CD14-positive monocyte (primary cell): ENCODE measurements around the gene SORBS2. TPM values are rescaled to one million over a fixed set of nuclear protein-coding genes. Genes with fewer than 3 reads are reported as not detected.

Source experiments
- DNase-seq, 3 donors: peaks; one replicate each; pipeline ENCODE4 v3.0.0-alpha.2; 2011 to 2022
- H2AFZ ChIP-seq: 2 replicates; pipeline ENCODE4 v1.6.0; 2012; ENCODE audit warnings: mild to moderate bottlenecking, low read depth, low read length, inconsistent platforms; ENCODE audit not compliant: insufficient read depth, poor library complexity, severe bottlenecking
- H3K27ac ChIP-seq, 2 donors: 1 replicate in 1 of 2; 2 replicates in 1 of 2; pipeline ENCODE4 v1.5.1; 2012 to 2013; ENCODE audit warnings: low read length in 2 of 2, control low read depth in 1 of 2, inconsistent platforms in 1 of 2, low read depth in 1 of 2, mild to moderate bottlenecking in 1 of 2
- H3K27me3 ChIP-seq, 2 donors: one replicate each; pipeline versions ENCODE4 v1.6.0 to v1.6.1; 2011 to 2013; ENCODE audit warnings: low read length in 2 of 2; ENCODE audit not compliant: control insufficient read depth in 2 of 2, insufficient read depth in 2 of 2
- H3K36me3 ChIP-seq, 2 donors: replicated peaks in 1 of 2; 1 replicate in 1 of 2; 2 replicates in 1 of 2; pipeline versions ENCODE4 v1.5.1 to v1.6.1; 2012 to 2013; ENCODE audit warnings: low read length in 2 of 2, control low read depth in 1 of 2, inconsistent platforms in 1 of 2, mild to moderate bottlenecking in 1 of 2; ENCODE audit not compliant: insufficient read depth in 2 of 2, control insufficient read depth in 1 of 2
- H3K4me1 ChIP-seq, 2 donors: 1 replicate in 1 of 2; 2 replicates in 1 of 2; pipeline versions ENCODE4 v1.5.1 to v1.6.1; 2012 to 2013; ENCODE audit warnings: low read length in 2 of 2, control low read depth in 1 of 2, inconsistent platforms in 1 of 2, mild to moderate bottlenecking in 1 of 2, moderate library complexity in 1 of 2; ENCODE audit not compliant: insufficient read depth in 2 of 2, control insufficient read depth in 1 of 2
- H3K4me2 ChIP-seq: replicated peaks from 2 replicates; pipeline ENCODE3; 2012; ENCODE audit warnings: low read length, moderate library complexity, mild to moderate bottlenecking; ENCODE audit not compliant: poor library complexity, severe bottlenecking; ENCODE audit errors: extremely low read depth
- H3K4me3 ChIP-seq, 3 experiments: fragments of 200-600 bp in 1 of 3; sonication (generic) in 1 of 3; replicated peaks in 1 of 3; 1 replicate in 2 of 3; 2 replicates in 1 of 3; pipeline ENCODE4 v1.5.1; 2011 to 2013; ENCODE audit warnings: low read length in 3 of 3, mild to moderate bottlenecking in 3 of 3, control low read depth in 2 of 3, low read depth in 2 of 3, inconsistent platforms in 1 of 3, moderate library complexity in 1 of 3
- H3K79me2 ChIP-seq: 2 replicates; pipeline ENCODE4 v1.6.0; 2012; ENCODE audit warnings: mild to moderate bottlenecking, control low read depth, inconsistent platforms, low read length, moderate library complexity; ENCODE audit not compliant: insufficient read depth
- H3K9ac ChIP-seq: 2 replicates; pipeline ENCODE4 v1.6.0; 2017; ENCODE audit warnings: low read length, mild to moderate bottlenecking; ENCODE audit not compliant: insufficient read depth, poor library complexity, severe bottlenecking
- H3K9me3 ChIP-seq, 2 donors: replicated peaks in 1 of 2; 1 replicate in 1 of 2; 2 replicates in 1 of 2; pipeline versions ENCODE4 v1.5.1 to v1.6.1; 2012 to 2013; ENCODE audit warnings: low read length in 2 of 2, control low read depth in 1 of 2; ENCODE audit not compliant: control insufficient read depth in 1 of 2, insufficient read depth in 1 of 2
- H4K20me1 ChIP-seq: 2 replicates; pipeline ENCODE4 v1.6.0; 2012; ENCODE audit warnings: mild to moderate bottlenecking, low read length, control low read depth, moderate library complexity; ENCODE audit not compliant: insufficient read depth
- H3K27ac Mint-ChIP-seq, 7 donors: one replicate each; pipeline ENCODE4 v1.8.0; 2020; ENCODE audit warnings: mild to moderate bottlenecking in 7 of 7, mixed read lengths in 7 of 7, moderate library complexity in 6 of 7, inconsistent platforms in 2 of 7
- H3K27me3 Mint-ChIP-seq, 3 donors: one replicate each; pipeline ENCODE4 v1.8.0; 2021 to 2022; ENCODE audit warnings: low read depth in 3 of 3, mild to moderate bottlenecking in 3 of 3, mixed read lengths in 3 of 3, moderate library complexity in 3 of 3, inconsistent platforms in 1 of 3
- H3K36me3 Mint-ChIP-seq, 2 donors: one replicate each; pipeline ENCODE4 v1.8.0; 2020; ENCODE audit warnings: mixed read lengths in 2 of 2, inconsistent platforms in 1 of 2, mild to moderate bottlenecking in 1 of 2
- H3K4me1 Mint-ChIP-seq: one replicate; pipeline ENCODE4 v1.8.0; 2020; ENCODE audit warnings: mild to moderate bottlenecking, mixed read lengths
- H3K4me3 Mint-ChIP-seq, 2 donors: one replicate each; pipeline ENCODE4 v1.8.0; 2020; ENCODE audit warnings: mild to moderate bottlenecking in 2 of 2, mixed read lengths in 2 of 2, moderate library complexity in 1 of 2
- H3K9me3 Mint-ChIP-seq, 7 donors: one replicate each; pipeline ENCODE4 v1.8.0; 2020 to 2022; ENCODE audit warnings: mixed read lengths in 7 of 7, mild to moderate bottlenecking in 6 of 7, moderate library complexity in 6 of 7, inconsistent platforms in 2 of 7
- CTCF ChIP-seq: fragments of 200-600 bp; IDR thresholded peaks from one replicate; pipeline ENCODE4 v1.8.0; 2022; ENCODE audit warnings: antibody characterized with exemption, mild to moderate bottlenecking
- WGBS: methylation state at CpG from one replicate; pipeline ENCODE4 v1.1.5; 2013; ENCODE audit warnings: missing lambda C conversion rate; ENCODE audit not compliant: insufficient coverage; 5-methylcytosine and 5-hydroxymethylcytosine counted together
- intact Hi-C, 2 donors: fragments of 100-400 bp; cut with micrococcal nuclease; formaldehyde crosslinking; loops; one replicate each; pipeline versions ENCODE4 v1.15.0 to v1.15.1; 2023
- polyA plus RNA-seq, 3 donors: library from polyadenylated mRNA; depleted of rRNA in 1 of 3; unstranded in 2 of 3; stranded (reverse) in 1 of 3; fragments of 300-500 nt in 2 of 3; fragments of >200 nt in 1 of 3; fragmentation: Illumina TruSeq in 2 of 3; gene quantifications; 1 replicate in 2 of 3; 2 replicates in 1 of 3; pipeline ENCODE4 v1.2.3, GENCODE V29; 2012 to 2021

SORBS2 gene
- polyA plus RNA-seq, 3 donors = not detected

- H3K27me3 ChIP-seq = peaks cover 3% of the 10 kb centered on the region in 2 donors
- no peak overlapping the region for H3K9ac ChIP-seq
- intact Hi-C loops = no loop called here
- Mint-ChIP-seq H3K27me3 (peaks cover 5 to 9% (median 7%) of the 10 kb centered on the region in 3 donors), H3K36me3 (no peaks in the 10 kb centered on the region), H3K9me3 (peaks cover 0 to 2% (median 0%) of the 10 kb centered on the region in 7 donors), H3K27ac (no peak overlapping the region), H3K4me1 (no peaks in the 10 kb centered on the region), H3K4me3 (no peak overlapping the region)
- no peak overlapping the region for H2AFZ ChIP-seq
- no peak for TF ChIP-seq CTCF
- no peaks in the 10 kb centered on the region for H3K9me3 ChIP-seq
- no peak overlapping the region for H3K27ac ChIP-seq
- H3K4me3 ChIP-seq = no peak overlapping the region
- no peaks in the 10 kb centered on the region for H3K4me1 ChIP-seq
- H3K36me3 ChIP-seq = no peaks in the 10 kb centered on the region
- H3K4me2 ChIP-seq = no peak overlapping the region
- H3K79me2 ChIP-seq = no peaks in the 10 kb centered on the region
- H4K20me1 ChIP-seq = no peaks in the 10 kb centered on the region
- no peak for DNase-seq
- no CpG with 5 or more reads among the region's 1 CpG for WGBS
Measured at GRCh38 chr4:185677637-185678314, 134.2 kb downstream of the SORBS2 start.

GRCh38 chr4:185672618-185673017 lies 139.4 kb downstream of the SORBS2 start:
- Histone ChIP-seq H3K79me2 (no peaks in the 10 kb centered on the region), H3K9me3 (no peaks in the 10 kb centered on the region), H3K4me3 (no peak overlapping the region), H3K4me1 (no peaks in the 10 kb centered on the region), H2AFZ (no peak overlapping the region), H3K36me3 (no peaks in the 10 kb centered on the region), H3K9ac (no peak overlapping the region), H3K27me3 (peaks cover 0 to 3% of the 10 kb centered on the region in 2 donors), H3K4me2 (no peak overlapping the region), H3K27ac (no peak overlapping the region), H4K20me1 (no peaks in the 10 kb centered on the region)
- 67% methylated on average over 3 of the region's 4 CpGs for WGBS
- Mint-ChIP-seq H3K4me3 (no peak overlapping the region), H3K27me3 (peaks cover 1 to 8% (median 5%) of the 10 kb centered on the region in 3 donors), H3K27ac (no peak overlapping the region), H3K4me1 (no peaks in the 10 kb centered on the region), H3K9me3 (peaks cover 0 to 4% (median 0%) of the 10 kb centered on the region in 7 donors), H3K36me3 (no peaks in the 10 kb centered on the region)
- no peak for DNase-seq
- intact Hi-C loops = no loop called here
- TF ChIP-seq CTCF = no peak
